ENCODE data around the gene SUPT5H. TPM values are rescaled to one million over a fixed set of nuclear protein-coding genes. Genes with fewer than 3 reads are reported as not detected.

Gene SUPT5H
- total and polyA plus RNA-seq, 2 of the 13 experiments (the other 11 are each of a cell fraction or from before 2014, with no cell fraction given), result 48.2 to 51.7 TPM

GRCh38 chr19:39397360-39398296 is 47.8 kb upstream of the SUPT5H start (continued):
- TF ChIP-seq HIC2 (CRISPR knock-in tag; IDR thresholded peaks at IDR 0.05; ENCODE audit: low read depth) (peak; percentile 85), SIX4 (CRISPR knock-in tag; IDR thresholded peaks at IDR 0.05) (no peak), ZSCAN31 (CRISPR knock-in tag; IDR thresholded peaks at IDR 0.05; ENCODE audit: low read depth) (peak; percentile 87; the same call in 1 of the 2 replicates), KLF11 (CRISPR knock-in tag; IDR thresholded peaks at IDR 0.05) (peak; percentile 78), ZNF772 (CRISPR knock-in tag; IDR thresholded peaks at IDR 0.05) (peak; percentile 98), KDM4B (CRISPR knock-in tag; IDR thresholded peaks at IDR 0.05) (peak; percentile 29; the same call in 1 of the 2 replicates), BRD4 (CRISPR knock-in tag; IDR thresholded peaks at IDR 0.05) (no peak), ZSCAN9 (CRISPR knock-in tag; IDR thresholded peaks at IDR 0.05; ENCODE audit: borderline replicate concordance) (peak; percentile 74), ZNF205 (CRISPR knock-in tag; IDR thresholded peaks at IDR 0.05) (peak; percentile 87; the same call in 1 of the 2 replicates), RFXANK (CRISPR knock-in tag; IDR thresholded peaks at IDR 0.05) (no peak), ARNT (IDR thresholded peaks at IDR 0.05) (no peak), ADNP (CRISPR knock-in tag; IDR thresholded peaks at IDR 0.05) (no peak), CENPBD1 (CRISPR knock-in tag; IDR thresholded peaks at IDR 0.05; ENCODE audit: borderline replicate concordance, low read depth) (no peak), ZNF547 (CRISPR knock-in tag; IDR thresholded peaks at IDR 0.05) (peak; percentile 69; the same call in 1 of the 2 replicates), PITX1 (CRISPR knock-in tag; IDR thresholded peaks at IDR 0.05) (peak; percentile 87; the same call in 1 of the 2 replicates), KDM5B (CRISPR knock-in tag; IDR thresholded peaks at IDR 0.05; ENCODE audit: borderline replicate concordance) (peak; percentile 65; the same call in 1 of the 2 replicates), CHD2 (IDR thresholded peaks at IDR 0.05; ENCODE audit: low read depth, low read length) (0 out of 2 replicates have a peak, but pooled peaks have one; percentile 17), SRF (IDR thresholded peaks at IDR 0.05; ENCODE audit: low read depth, low read length) (no peak), ZFP36 (IDR thresholded peaks at IDR 0.05; ENCODE audit: borderline replicate concordance, low read depth, low read length, partially characterized antibody) (peak; percentile 36), ZNF646 (CRISPR knock-in tag; IDR thresholded peaks at IDR 0.05) (no peak; the same call in 1 of the 2 replicates)
- TF ChIP-seq, protein P1, sequence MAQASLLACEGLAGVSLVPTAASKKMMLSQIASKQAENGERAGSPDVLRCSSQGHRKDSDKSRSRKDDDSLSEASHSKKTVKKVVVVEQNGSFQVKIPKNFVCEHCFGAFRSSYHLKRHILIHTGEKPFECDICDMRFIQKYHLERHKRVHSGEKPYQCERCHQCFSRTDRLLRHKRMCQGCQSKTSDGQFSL (CRISPR knock-in tag; IDR thresholded peaks at IDR 0.05), result peak; percentile 92
